Smooth muscle cell (in vitro differentiated cells): ENCODE data around the gene CFAP92. TPM values are rescaled to one million over a fixed set of nuclear protein-coding genes. Genes with fewer than 3 reads are reported as not detected.

Experiments
- DNase-seq: peaks from one replicate; lab custom pipeline; 2025; ENCODE audit not compliant: unreplicated experiment; lab: John Stamatoyannopoulos, UW
- H2AFZ ChIP-seq: fragments of 200-600 bp; sonication (generic); 2 replicates; pipeline ENCODE4 v1.6.0; 2016; ENCODE audit warnings: antibody characterized with exemption, low read depth, mild to moderate bottlenecking
- H3F3A ChIP-seq: fragments of 200-600 bp; sonication (generic); 2 replicates; pipeline ENCODE4 v1.6.0; 2017; ENCODE audit warnings: antibody characterized with exemption, low read depth
- H3K27ac ChIP-seq: fragments of 200-600 bp; sonication (generic); 2 replicates; pipeline ENCODE4 v1.5.1; 2016; ENCODE audit warnings: low read depth, mild to moderate bottlenecking
- H3K27me3 ChIP-seq: fragments of 200-600 bp; sonication (generic); 2 replicates; pipeline ENCODE4 v1.6.1; 2016; ENCODE audit warnings: low read depth, mild to moderate bottlenecking
- H3K36me3 ChIP-seq: fragments of 200-600 bp; sonication (generic); 2 replicates; pipeline ENCODE4 v1.5.1; 2016; ENCODE audit warnings: low read depth
- H3K4me1 ChIP-seq: fragments of 200-600 bp; sonication (generic); 2 replicates; pipeline ENCODE4 v1.5.1; 2016; ENCODE audit warnings: low read depth
- H3K4me2 ChIP-seq: fragments of 200-600 bp; sonication (generic); 2 replicates; pipeline ENCODE4 v1.6.0; 2016; ENCODE audit warnings: mild to moderate bottlenecking
- H3K4me3 ChIP-seq: fragments of 200-600 bp; sonication (generic); 2 replicates; pipeline ENCODE4 v1.5.1; 2016; ENCODE audit warnings: mild to moderate bottlenecking
- H3K79me2 ChIP-seq: fragments of 200-600 bp; sonication (generic); 2 replicates; pipeline ENCODE4 v1.6.0; 2016; ENCODE audit warnings: low read depth, mild to moderate bottlenecking
- H3K9ac ChIP-seq: fragments of 200-600 bp; sonication (generic); 2 replicates; pipeline ENCODE4 v1.6.0; 2016; ENCODE audit warnings: low read depth
- H3K9me3 ChIP-seq: fragments of 200-600 bp; sonication (generic); replicated peaks from 2 replicates; pipeline ENCODE4 v1.5.1; 2016; ENCODE audit warnings: low read depth
- H4K20me1 ChIP-seq: fragments of 200-600 bp; sonication (generic); 2 replicates; pipeline ENCODE4 v1.6.0; 2016; ENCODE audit warnings: low read depth
- WGBS: methylation state at CpG from one replicate; pipeline ENCODE4 v1.1.7; 2016; ENCODE audit warnings: low lambda C conversion rate; 5-methylcytosine and 5-hydroxymethylcytosine counted together
- polyA plus RNA-seq: library from polyadenylated mRNA; unstranded; fragments of >200 nt; fragmentation: Nextera tagmentation; extraction: Ambion mirVana; gene quantifications from 2 replicates; pipeline ENCODE4 v1.2.1, GENCODE V29; 2016
- total RNA-seq: library from RNA; depleted of rRNA; stranded (reverse); fragments of >200 nt; gene quantifications from 2 replicates; pipeline ENCODE4 v1.2.3, GENCODE V29; 2014
- TF ChIP-seq, protein P1 (sequence below): fragments of 200-600 bp; sonication (generic); IDR thresholded peaks from 2 replicates; pipeline ENCODE4 v1.5.1; 2017; ENCODE audit warnings: borderline replicate concordance, mild to moderate bottlenecking, antibody characterized with exemption; ENCODE audit not compliant: insufficient read depth, poor library complexity, severe bottlenecking

Gene CFAP92
- total and polyA plus RNA-seq, 2 experiments from 2014 or later: 0.67 to 0.85 TPM

GRCh38 chr3:128879991-128880390 is 113.9 kb downstream of the CFAP92 start:
- peaks cover under 1% of the 10 kb centered on the region for H4K20me1 ChIP-seq
- H3K36me3 ChIP-seq: no peaks in the 10 kb centered on the region
- peak overlapping the region; percentile 87 for H2AFZ ChIP-seq
- peaks cover 20% of the 10 kb centered on the region for H3K4me1 ChIP-seq
- H3K4me2 ChIP-seq: peak overlapping the region; percentile 97
- H3F3A ChIP-seq: no peaks in the 10 kb centered on the region
- peak overlapping the region; percentile 92 for H3K9ac ChIP-seq
- TF ChIP-seq, protein P1, sequence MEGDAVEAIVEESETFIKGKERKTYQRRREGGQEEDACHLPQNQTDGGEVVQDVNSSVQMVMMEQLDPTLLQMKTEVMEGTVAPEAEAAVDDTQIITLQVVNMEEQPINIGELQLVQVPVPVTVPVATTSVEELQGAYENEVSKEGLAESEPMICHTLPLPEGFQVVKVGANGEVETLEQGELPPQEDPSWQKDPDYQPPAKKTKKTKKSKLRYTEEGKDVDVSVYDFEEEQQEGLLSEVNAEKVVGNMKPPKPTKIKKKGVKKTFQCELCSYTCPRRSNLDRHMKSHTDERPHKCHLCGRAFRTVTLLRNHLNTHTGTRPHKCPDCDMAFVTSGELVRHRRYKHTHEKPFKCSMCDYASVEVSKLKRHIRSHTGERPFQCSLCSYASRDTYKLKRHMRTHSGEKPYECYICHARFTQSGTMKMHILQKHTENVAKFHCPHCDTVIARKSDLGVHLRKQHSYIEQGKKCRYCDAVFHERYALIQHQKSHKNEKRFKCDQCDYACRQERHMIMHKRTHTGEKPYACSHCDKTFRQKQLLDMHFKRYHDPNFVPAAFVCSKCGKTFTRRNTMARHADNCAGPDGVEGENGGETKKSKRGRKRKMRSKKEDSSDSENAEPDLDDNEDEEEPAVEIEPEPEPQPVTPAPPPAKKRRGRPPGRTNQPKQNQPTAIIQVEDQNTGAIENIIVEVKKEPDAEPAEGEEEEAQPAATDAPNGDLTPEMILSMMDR: no peak
- no peaks in the 10 kb centered on the region for H3K9me3 ChIP-seq
- no peaks in the 10 kb centered on the region for H3K27me3 ChIP-seq
- WGBS: 11% methylated on average over 6 of the region's 6 CpGs
- peak overlapping the region; percentile 96 for H3K27ac ChIP-seq
- peak overlapping the region; percentile 79 for H3K4me3 ChIP-seq
- no peak for DNase-seq
- peaks cover 38% of the 10 kb centered on the region for H3K79me2 ChIP-seq

GRCh38 chr3:128879125-128879969 is 114.5 kb downstream of the CFAP92 start, which contains the start of gene ACAD9:
ACAD9 (plus strand) TSS chr3:128879620; CDS start chr3:128879692, 72 bp downstream.
- under 1% methylated on average over 65 of the region's 65 CpGs for WGBS
- H3K4me2 ChIP-seq: peak within 1 kb of the TSS; percentile 97
- H2AFZ ChIP-seq: peak within 1 kb of the TSS; percentile 87
- peak within 1 kb of the TSS; percentile 96 for H3K27ac ChIP-seq
- no peaks in the 10 kb centered on the region for H4K20me1 ChIP-seq
- no peaks in the 10 kb centered on the region for H3K36me3 ChIP-seq
- H3K9me3 ChIP-seq: no peaks in the 10 kb centered on the region
- H3K4me1 ChIP-seq: peaks cover 20% of the 10 kb centered on the region
- H3F3A ChIP-seq: no peaks in the 10 kb centered on the region
- peaks cover 38% of the 10 kb centered on the region for H3K79me2 ChIP-seq
- TF ChIP-seq, protein P1: no peak
- peak within 1 kb of the TSS; percentile 92 for H3K9ac ChIP-seq
- H3K4me3 ChIP-seq: peak within 1 kb of the TSS; percentile 79
- H3K27me3 ChIP-seq: no peaks in the 10 kb centered on the region
- peak; percentile 94 for DNase-seq

DNA sequence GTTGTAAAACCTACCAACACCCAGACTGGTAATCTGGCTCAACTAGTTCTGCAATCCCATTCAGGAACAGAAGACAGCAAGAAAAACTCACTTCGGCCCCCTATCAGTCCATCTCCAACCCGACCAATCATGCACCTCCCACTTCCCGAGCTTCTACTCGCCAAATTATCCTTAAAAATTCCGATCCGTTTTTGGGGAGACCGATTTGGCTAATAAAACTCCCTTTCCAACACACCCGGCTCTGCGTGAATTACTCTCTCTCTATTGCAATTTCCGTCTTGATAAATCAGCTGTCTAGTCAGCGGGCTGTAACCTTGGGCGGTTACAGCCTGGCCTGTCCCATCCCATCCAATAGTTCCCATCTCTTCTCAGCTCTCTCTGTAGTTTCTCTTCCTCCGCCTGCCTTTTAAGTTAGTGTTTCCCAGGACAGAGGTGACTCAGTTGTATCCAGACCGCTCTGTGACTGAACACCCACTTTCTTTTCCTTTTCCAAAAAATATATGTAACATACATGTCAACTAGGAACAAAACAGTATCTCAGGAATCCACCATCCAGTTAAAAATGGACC is 115.2 kb downstream of the CFAP92 start:
- TF ChIP-seq, protein P1: no peak
- Histone ChIP-seq H3K9me3 (no peaks in the 10 kb centered on the region), H3K27ac (peak overlapping the region; percentile 96), H3K9ac (peak overlapping the region; percentile 92), H3K79me2 (peaks cover 34% of the 10 kb centered on the region), H3K27me3 (no peaks in the 10 kb centered on the region), H3K36me3 (no peaks in the 10 kb centered on the region), H3F3A (no peaks in the 10 kb centered on the region), H3K4me2 (peak overlapping the region; percentile 97), H3K4me3 (peak overlapping the region; percentile 79), H3K4me1 (peaks cover 20% of the 10 kb centered on the region), H2AFZ (peak overlapping the region; percentile 73), H4K20me1 (no peaks in the 10 kb centered on the region)
- no peak for DNase-seq
- 6% methylated on average over 14 of the region's 14 CpGs for WGBS
